ENCODE results near the gene LRRC71.

Gene LRRC71

DNA sequence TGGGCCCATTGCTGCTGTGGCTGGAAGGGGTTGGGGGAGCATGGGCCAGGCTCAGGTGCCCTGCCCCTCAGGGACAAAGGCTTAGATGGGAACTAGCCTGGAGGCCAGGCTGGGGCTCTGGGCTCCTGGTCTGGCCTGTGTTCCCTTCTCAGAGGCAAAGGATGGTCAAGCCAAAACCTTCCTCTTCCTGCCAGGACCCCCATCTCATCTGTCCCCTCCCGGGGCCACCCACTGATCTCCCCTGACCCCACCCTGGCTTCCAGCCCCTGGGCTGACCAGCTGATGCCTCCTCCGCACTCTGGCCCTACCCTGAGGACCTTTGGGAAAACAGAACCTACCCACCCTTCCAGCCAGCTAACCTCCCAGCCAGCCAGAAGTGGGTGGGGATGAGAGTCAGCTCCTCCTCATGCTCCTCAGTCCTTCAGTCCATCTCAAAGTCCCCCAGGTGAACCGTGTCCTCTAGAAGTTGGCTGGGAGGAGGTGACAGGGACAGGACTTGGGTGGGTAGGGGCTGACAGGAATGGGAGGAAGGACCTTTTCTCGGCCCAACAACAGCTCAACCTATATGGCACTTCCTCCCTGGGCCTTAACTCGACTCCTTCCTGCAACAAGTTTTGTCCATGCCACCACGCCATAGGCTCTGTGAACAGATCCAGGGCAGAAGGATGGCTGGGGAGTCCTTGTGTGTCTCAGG is 19.4 kb upstream of the LRRC71 start:
- no peaks in the 10 kb centered on the region for H3K36me3 ChIP-seq (ENCODE audit: control insufficient read depth in 1 of 2, insufficient read depth in 2 of 2, low read length in 2 of 2)
- no peaks in the 10 kb centered on the region for H3K9me3 ChIP-seq (ENCODE audit: control insufficient read depth in 1 of 2, low read length in 2 of 2)
- peaks cover 0 to 11% of the 10 kb centered on the region in 2 donors for H3K4me1 ChIP-seq (ENCODE audit: control insufficient read depth in 1 of 2, insufficient read depth in 2 of 2, low read length in 2 of 2)
- H3K27me3 ChIP-seq (ENCODE audit: low read depth, low read length), result no peaks in the 10 kb centered on the region
- H3K4me3 ChIP-seq (ENCODE audit: low read depth in 1 of 2, low read length in 2 of 2), result no peak overlapping the region
- no peak overlapping the region for H3K27ac ChIP-seq (ENCODE audit: low read length)

DNA sequence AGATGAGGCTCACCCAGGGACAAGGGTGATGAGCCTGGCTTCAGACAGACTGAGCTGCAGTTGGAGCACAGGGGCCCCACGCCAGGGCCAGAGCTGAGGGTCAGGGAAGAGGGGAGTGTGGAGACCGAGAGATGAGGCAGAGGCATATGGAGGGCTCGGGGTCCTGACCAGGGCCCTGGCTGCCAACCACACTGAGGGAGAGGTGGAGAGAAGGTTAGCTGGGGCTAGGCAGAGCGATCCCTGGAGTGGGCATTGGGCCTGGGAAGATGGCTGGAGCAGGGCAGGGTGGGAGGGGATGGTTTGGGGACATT is 18.9 kb upstream of the LRRC71 start:
- peaks cover 0 to 3% of the 10 kb centered on the region in 2 donors for H3K36me3 ChIP-seq (ENCODE audit: control insufficient read depth in 1 of 2, insufficient read depth in 2 of 2, low read length in 2 of 2)
- H3K27ac ChIP-seq (ENCODE audit: low read length), result no peak overlapping the region
- peaks cover 0 to 8% of the 10 kb centered on the region in 2 donors for H3K4me1 ChIP-seq (ENCODE audit: control insufficient read depth in 1 of 2, insufficient read depth in 2 of 2, low read length in 2 of 2)
- no peaks in the 10 kb centered on the region for H3K27me3 ChIP-seq (ENCODE audit: low read depth, low read length)
- no peaks in the 10 kb centered on the region for H3K9me3 ChIP-seq (ENCODE audit: control insufficient read depth in 1 of 2, low read length in 2 of 2)
- H3K4me3 ChIP-seq (ENCODE audit: low read depth in 1 of 2, low read length in 2 of 2), result no peak overlapping the region

DNA sequence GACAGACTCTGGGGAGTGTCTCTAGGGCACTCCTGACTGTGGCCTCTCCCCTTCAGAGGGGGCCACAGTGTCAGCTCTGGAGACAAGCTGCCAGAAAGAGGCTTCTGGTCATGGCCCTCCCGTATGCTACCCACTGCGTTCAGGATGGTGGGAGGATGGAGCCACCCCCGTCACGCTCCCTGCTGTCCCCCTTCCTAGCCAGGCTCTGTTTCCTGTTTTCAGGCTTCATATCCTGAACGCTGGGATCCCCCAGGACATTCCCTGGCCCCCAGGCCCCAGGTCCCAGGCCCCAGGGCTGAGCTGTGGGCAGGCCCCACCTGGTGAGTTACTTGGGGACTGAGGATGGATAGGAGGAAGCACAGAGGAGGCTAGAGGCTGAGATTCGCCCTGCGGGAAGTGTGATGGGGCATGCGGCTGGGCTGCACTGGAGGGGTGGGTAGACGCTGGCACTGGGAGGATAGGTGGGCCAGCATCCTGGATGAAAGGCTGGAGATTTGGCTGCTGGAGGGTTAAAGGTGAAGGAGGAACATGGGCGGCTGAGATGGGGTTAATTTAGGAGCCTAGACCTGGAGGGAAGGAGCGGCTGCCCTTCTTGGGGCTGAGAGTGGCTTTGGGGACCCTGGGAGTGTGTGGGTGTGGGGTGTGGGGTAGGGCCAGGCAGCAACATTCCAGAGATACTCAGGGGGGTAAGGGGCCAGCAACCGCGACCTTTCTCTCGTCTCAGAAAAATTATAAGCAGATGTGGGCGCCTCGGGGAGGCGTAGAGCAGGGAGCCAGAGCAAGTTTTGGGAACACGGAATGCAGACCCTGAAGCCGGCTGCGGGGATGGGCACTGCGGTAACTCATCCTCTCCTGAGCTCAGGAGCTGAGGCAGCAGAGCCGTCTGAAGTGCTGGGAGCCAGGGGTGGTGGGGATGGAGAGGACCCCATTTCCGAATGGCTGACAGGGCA is 18.2 kb upstream of the LRRC71 start:
- H3K9me3 ChIP-seq (ENCODE audit: control insufficient read depth in 1 of 2, low read length in 2 of 2), result no peaks in the 10 kb centered on the region
- peaks cover 0 to 5% of the 10 kb centered on the region in 2 donors for H3K4me1 ChIP-seq (ENCODE audit: control insufficient read depth in 1 of 2, insufficient read depth in 2 of 2, low read length in 2 of 2)
- H3K4me3 ChIP-seq (ENCODE audit: low read depth in 1 of 2, low read length in 2 of 2), result no peak overlapping the region
- H3K27me3 ChIP-seq (ENCODE audit: low read depth, low read length), result no peaks in the 10 kb centered on the region
- peaks cover 0 to 6% of the 10 kb centered on the region in 2 donors for H3K36me3 ChIP-seq (ENCODE audit: control insufficient read depth in 1 of 2, insufficient read depth in 2 of 2, low read length in 2 of 2)
- H3K27ac ChIP-seq (ENCODE audit: low read length), result no peak overlapping the region

DNA sequence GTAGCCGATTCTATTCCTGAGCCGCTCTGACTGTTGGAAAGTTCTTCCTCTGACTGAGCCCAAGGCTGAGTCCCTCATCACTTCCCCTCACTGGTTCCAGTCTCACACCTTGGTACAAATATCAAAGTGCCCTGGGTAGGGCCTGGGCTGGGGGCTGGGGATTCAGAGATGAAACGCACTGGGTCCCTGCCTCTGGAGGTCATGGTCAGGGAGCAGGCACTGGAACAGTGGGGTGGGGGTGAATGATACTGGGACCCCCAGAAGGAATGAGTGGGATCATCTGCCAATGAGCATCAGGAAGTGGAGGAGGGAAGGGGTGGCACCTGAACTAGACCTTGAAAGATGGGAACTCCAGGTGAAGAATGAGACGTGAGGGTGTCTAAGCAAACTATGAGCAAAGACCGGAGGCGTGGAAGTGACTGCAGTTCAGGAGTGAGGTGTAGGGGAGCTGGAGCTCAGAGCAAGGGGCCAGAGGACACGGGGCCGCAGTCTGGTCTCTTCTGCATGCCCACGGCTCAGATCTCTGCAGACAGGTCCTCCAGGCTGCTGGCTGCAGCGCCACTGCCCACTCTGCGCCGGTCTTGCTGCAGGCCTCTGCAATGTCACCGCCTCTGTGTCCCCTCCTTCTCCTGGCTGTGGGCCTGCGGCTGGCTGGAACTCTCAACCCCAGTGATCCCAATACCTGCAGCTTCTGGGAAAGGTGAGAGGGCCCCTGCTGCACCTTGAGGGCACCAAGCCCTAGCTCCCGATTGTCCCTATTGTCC is 16.9 kb upstream of the LRRC71 start:
- Histone ChIP-seq H3K9me3 (ENCODE audit: control insufficient read depth in 1 of 2, low read length in 2 of 2) (no peaks in the 10 kb centered on the region), H3K4me1 (ENCODE audit: control insufficient read depth in 1 of 2, insufficient read depth in 2 of 2, low read length in 2 of 2) (peaks cover 0 to 6% of the 10 kb centered on the region in 2 donors), H3K27ac (ENCODE audit: low read length) (no peak overlapping the region), H3K4me3 (ENCODE audit: low read depth in 1 of 2, low read length in 2 of 2) (no peak overlapping the region), H3K27me3 (ENCODE audit: low read depth, low read length) (no peaks in the 10 kb centered on the region), H3K36me3 (ENCODE audit: control insufficient read depth in 1 of 2, insufficient read depth in 2 of 2, low read length in 2 of 2) (peaks cover 0 to 6% of the 10 kb centered on the region in 2 donors)

DNA sequence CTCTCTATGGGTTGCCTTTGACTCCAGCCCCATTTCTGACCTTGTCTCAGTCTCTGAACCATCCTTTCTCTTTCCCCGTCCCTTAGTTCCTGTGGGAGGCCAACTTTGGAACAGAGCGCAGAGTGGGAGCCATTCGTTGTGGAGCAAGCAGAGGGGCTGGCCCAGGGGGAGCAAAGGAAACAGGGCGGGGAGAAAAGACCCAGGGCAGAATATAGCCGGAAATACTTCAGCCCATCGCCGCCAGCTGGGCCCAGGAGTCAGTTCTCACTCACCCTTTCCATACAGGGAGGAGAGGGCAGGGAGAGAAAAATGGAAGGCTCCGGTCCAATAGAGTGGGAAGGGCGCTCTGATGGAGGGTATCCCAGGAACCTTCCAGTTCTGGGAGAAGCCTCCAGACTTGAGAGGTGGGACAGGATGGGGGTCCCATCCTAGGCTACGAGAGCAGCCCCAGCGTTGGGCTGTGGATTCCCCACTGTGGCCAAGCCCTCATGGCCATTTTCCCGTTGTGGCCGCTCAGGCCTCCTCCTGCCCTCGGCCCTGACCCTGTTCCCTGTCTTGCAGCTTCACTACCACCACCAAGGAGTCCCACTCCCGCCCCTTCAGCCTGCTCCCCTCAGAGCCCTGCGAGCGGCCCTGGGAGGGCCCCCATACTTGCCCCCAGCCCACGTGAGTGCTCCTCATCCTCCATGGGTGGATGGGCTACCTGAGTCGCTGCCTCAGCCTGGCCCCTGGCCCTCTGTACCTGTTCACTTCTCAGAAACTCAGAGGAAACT is 16.1 kb upstream of the LRRC71 start:
- Histone ChIP-seq H3K36me3 (ENCODE audit: control insufficient read depth in 1 of 2, insufficient read depth in 2 of 2, low read length in 2 of 2) (peaks cover 0 to 6% of the 10 kb centered on the region in 2 donors), H3K4me1 (ENCODE audit: control insufficient read depth in 1 of 2, insufficient read depth in 2 of 2, low read length in 2 of 2) (peaks cover 0 to 6% of the 10 kb centered on the region in 2 donors), H3K4me3 (ENCODE audit: low read depth in 1 of 2, low read length in 2 of 2) (no peak overlapping the region), H3K27ac (ENCODE audit: low read length) (no peak overlapping the region), H3K9me3 (ENCODE audit: control insufficient read depth in 1 of 2, low read length in 2 of 2) (no peaks in the 10 kb centered on the region), H3K27me3 (ENCODE audit: low read depth, low read length) (no peaks in the 10 kb centered on the region)

DNA sequence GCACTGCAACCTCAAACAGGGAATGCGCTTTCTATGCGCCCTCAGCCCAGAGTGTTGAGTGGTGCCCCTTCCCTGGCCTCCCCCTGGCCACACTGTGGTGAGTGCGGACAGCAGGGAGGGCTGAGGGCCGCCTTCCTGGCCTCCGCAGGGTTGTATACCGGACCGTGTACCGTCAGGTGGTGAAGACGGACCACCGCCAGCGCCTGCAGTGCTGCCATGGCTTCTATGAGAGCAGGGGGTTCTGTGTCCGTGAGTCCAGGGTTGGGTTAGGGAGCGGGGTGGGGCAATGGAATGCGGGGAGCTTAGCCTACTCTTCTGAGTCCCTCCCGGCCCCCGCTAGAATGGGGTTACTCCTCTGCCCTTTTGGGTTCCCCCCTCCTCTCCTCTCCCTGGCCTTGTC is 15.3 kb upstream of the LRRC71 start:
- Histone ChIP-seq H3K27me3 (ENCODE audit: low read depth, low read length) (no peaks in the 10 kb centered on the region), H3K4me1 (ENCODE audit: control insufficient read depth in 1 of 2, insufficient read depth in 2 of 2, low read length in 2 of 2) (peaks cover 0 to 6% of the 10 kb centered on the region in 2 donors), H3K27ac (ENCODE audit: low read length) (no peak overlapping the region), H3K36me3 (ENCODE audit: control insufficient read depth in 1 of 2, insufficient read depth in 2 of 2, low read length in 2 of 2) (peaks cover 0 to 6% of the 10 kb centered on the region in 2 donors), H3K4me3 (ENCODE audit: low read depth in 1 of 2, low read length in 2 of 2) (no peak overlapping the region), H3K9me3 (ENCODE audit: control insufficient read depth in 1 of 2, low read length in 2 of 2) (no peaks in the 10 kb centered on the region)

DNA sequence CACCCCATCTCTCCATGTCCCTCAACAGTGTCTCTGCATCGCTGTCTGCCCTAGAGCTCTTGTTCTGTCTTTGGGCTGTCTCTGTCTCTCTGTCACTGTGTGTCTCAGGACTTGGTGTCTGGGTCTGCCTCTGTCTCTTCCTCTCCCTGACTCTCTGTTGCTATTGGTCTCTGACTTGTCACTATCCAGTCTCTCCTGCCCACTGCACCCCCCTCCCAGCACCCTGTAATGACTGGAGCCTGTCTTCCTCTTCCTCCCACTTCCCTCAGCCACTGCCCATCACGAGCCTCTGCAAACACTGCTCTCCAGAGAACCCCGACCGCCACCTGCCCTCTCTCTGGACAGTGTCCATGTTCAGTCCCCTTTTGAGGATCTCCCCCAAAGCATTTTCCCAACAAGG is 14.8 kb upstream of the LRRC71 start:
- H3K4me1 ChIP-seq (ENCODE audit: control insufficient read depth in 1 of 2, insufficient read depth in 2 of 2, low read length in 2 of 2), result peaks cover 0 to 6% of the 10 kb centered on the region in 2 donors
- peaks cover 0 to 6% of the 10 kb centered on the region in 2 donors for H3K36me3 ChIP-seq (ENCODE audit: control insufficient read depth in 1 of 2, insufficient read depth in 2 of 2, low read length in 2 of 2)
- no peak overlapping the region for H3K4me3 ChIP-seq (ENCODE audit: low read depth in 1 of 2, low read length in 2 of 2)
- no peaks in the 10 kb centered on the region for H3K9me3 ChIP-seq (ENCODE audit: control insufficient read depth in 1 of 2, low read length in 2 of 2)
- no peak overlapping the region for H3K27ac ChIP-seq (ENCODE audit: low read length)
- H3K27me3 ChIP-seq (ENCODE audit: low read depth, low read length), result no peaks in the 10 kb centered on the region

DNA sequence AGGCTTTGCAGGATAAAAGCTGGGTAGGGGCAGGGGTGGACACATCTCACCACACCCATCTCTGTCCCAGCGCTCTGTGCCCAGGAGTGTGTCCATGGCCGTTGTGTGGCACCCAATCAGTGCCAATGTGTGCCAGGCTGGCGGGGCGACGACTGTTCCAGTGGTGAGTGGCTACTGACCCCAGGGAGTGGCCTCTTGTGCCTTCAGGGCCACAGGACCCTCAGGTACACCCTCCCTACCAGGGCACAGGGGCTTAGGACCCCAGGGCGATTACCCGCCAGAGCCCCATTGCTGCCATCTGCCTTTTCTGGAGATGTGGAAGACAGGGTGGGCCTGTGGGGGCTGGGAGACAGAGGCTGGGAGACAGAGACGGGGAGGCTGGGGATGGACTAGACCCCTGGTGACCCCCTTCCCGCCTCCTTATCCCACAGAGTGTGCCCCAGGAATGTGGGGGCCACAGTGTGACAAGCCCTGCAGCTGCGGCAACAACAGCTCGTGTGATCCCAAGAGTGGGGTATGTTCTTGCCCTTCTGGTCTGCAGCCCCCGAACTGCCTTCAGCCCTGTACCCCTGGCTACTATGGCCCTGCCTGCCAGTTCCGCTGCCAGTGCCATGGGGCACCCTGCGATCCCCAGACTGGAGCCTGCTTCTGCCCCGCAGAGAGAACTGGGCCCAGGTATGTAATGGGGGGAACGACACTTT is 14.1 kb upstream of the LRRC71 start:
- H3K27me3 ChIP-seq (ENCODE audit: low read depth, low read length), result no peaks in the 10 kb centered on the region
- H3K4me1 ChIP-seq (ENCODE audit: control insufficient read depth in 1 of 2, insufficient read depth in 2 of 2, low read length in 2 of 2), result peaks cover 0 to 6% of the 10 kb centered on the region in 2 donors
- H3K27ac ChIP-seq (ENCODE audit: low read length), result no peak overlapping the region

DNA sequence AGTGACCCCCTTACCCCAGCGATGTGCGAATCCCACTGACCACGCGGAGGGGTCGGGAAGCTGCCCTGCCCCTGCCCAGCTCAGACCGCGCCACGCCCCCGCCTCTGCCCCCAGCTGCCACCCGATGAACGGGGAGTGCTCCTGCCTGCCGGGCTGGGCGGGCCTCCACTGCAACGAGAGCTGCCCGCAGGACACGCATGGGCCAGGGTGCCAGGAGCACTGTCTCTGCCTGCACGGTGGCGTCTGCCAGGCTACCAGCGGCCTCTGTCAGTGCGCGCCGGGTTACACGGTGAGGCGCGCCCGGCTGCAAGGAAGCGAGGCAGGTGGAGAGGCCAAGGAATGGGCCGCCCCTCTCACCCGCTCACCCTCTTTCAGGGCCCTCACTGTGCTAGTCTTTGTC is 11.9 kb upstream of the LRRC71 start:
- H3K9me3 ChIP-seq (ENCODE audit: control insufficient read depth in 1 of 2, low read length in 2 of 2), result no peaks in the 10 kb centered on the region
- H3K4me3 ChIP-seq (ENCODE audit: low read depth in 1 of 2, low read length in 2 of 2), result no peak overlapping the region
- H3K27me3 ChIP-seq (ENCODE audit: low read depth, low read length), result no peaks in the 10 kb centered on the region
- peaks cover 0 to 6% of the 10 kb centered on the region in 2 donors for H3K4me1 ChIP-seq (ENCODE audit: control insufficient read depth in 1 of 2, insufficient read depth in 2 of 2, low read length in 2 of 2)
- no peak overlapping the region for H3K27ac ChIP-seq (ENCODE audit: low read length)
- H3K36me3 ChIP-seq (ENCODE audit: control insufficient read depth in 1 of 2, insufficient read depth in 2 of 2, low read length in 2 of 2), result peaks cover 0 to 6% of the 10 kb centered on the region in 2 donors

More for the DNA sequence above, 14.1 kb upstream of the LRRC71 start:
- no peaks in the 10 kb centered on the region for H3K9me3 ChIP-seq (ENCODE audit: control insufficient read depth in 1 of 2, low read length in 2 of 2)
- peaks cover 0 to 6% of the 10 kb centered on the region in 2 donors for H3K36me3 ChIP-seq (ENCODE audit: control insufficient read depth in 1 of 2, insufficient read depth in 2 of 2, low read length in 2 of 2)
- no peak overlapping the region for H3K4me3 ChIP-seq (ENCODE audit: low read depth in 1 of 2, low read length in 2 of 2)

DNA sequence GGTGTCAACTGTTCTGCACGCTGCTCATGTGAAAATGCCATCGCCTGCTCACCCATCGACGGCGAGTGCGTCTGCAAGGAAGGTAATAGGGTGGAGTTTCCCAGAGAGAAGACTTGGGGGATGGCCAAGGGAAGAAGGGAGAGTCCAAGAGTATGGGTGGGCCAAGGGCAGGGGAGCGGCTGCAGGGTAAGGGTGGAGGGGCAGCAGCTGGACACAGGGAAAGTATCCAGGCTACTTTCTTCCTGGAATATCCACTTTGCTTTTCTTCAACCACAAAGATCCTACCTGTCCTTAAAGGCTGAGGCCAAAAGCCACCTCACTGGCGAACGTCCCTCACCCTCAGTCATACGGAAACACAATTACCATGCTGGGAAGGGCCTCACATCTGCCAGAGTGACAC is 11.5 kb upstream of the LRRC71 start:
- Histone ChIP-seq H3K27ac (ENCODE audit: low read length) (no peak overlapping the region), H3K27me3 (ENCODE audit: low read depth, low read length) (no peaks in the 10 kb centered on the region), H3K4me1 (ENCODE audit: control insufficient read depth in 1 of 2, insufficient read depth in 2 of 2, low read length in 2 of 2) (peaks cover 0 to 6% of the 10 kb centered on the region in 2 donors), H3K9me3 (ENCODE audit: control insufficient read depth in 1 of 2, low read length in 2 of 2) (no peaks in the 10 kb centered on the region), H3K36me3 (ENCODE audit: control insufficient read depth in 1 of 2, insufficient read depth in 2 of 2, low read length in 2 of 2) (peaks cover 0 to 6% of the 10 kb centered on the region in 2 donors), H3K4me3 (ENCODE audit: low read depth in 1 of 2, low read length in 2 of 2) (no peak overlapping the region)
